ENCODE measurements around the gene ADRB2.

Gene ADRB2

GRCh38 chr5:148861088-148861487 lies 34.7 kb downstream of the ADRB2 start:
- ATAC-seq: no peak

GRCh38 chr5:148861696-148862095 lies 35.3 kb downstream of the ADRB2 start:
- ATAC-seq: no peak
- TF ChIP-seq ZNF70 (CRISPR knock-in tag; IDR thresholded peaks at IDR 0.05) (no peak), ARNTL (CRISPR knock-in tag; IDR thresholded peaks at IDR 0.05; ENCODE audit: borderline replicate concordance, low read depth) (no peak), ZFP30 (CRISPR knock-in tag; IDR thresholded peaks at IDR 0.05) (no peak), BACH2 (CRISPR knock-in tag; IDR thresholded peaks at IDR 0.05; ENCODE audit: borderline replicate concordance) (no peak), CSDC2 (CRISPR knock-in tag; IDR thresholded peaks at IDR 0.05) (no peak), ESRRG (CRISPR knock-in tag; IDR thresholded peaks at IDR 0.05) (no peak), CSRNP3 (CRISPR knock-in tag; IDR thresholded peaks at IDR 0.05) (no peak), POU6F1 (CRISPR knock-in tag; IDR thresholded peaks at IDR 0.05; ENCODE audit: borderline replicate concordance, low read depth) (no peak), SNAI2 (CRISPR knock-in tag; IDR thresholded peaks at IDR 0.05) (no peak), OSR1 (CRISPR knock-in tag; IDR thresholded peaks at IDR 0.05) (no peak), PPARA (CRISPR knock-in tag; IDR thresholded peaks at IDR 0.05; ENCODE audit: borderline replicate concordance) (no peak)

More at GRCh38 chr5:148861088-148861487, 34.7 kb downstream of the ADRB2 start:
- TF ChIP-seq ISL1 (CRISPR knock-in tag; IDR thresholded peaks at IDR 0.05) (no peak), PATZ1 (CRISPR knock-in tag; IDR thresholded peaks at IDR 0.05; ENCODE audit: borderline replicate concordance) (no peak), RARB (CRISPR knock-in tag; IDR thresholded peaks at IDR 0.05) (no peak), SNAI2 (CRISPR knock-in tag; IDR thresholded peaks at IDR 0.05) (no peak), POU6F1 (CRISPR knock-in tag; IDR thresholded peaks at IDR 0.05; ENCODE audit: borderline replicate concordance, low read depth) (no peak), CSDC2 (CRISPR knock-in tag; IDR thresholded peaks at IDR 0.05) (no peak), BACH2 (CRISPR knock-in tag; IDR thresholded peaks at IDR 0.05; ENCODE audit: borderline replicate concordance) (no peak), ARNTL (CRISPR knock-in tag; IDR thresholded peaks at IDR 0.05; ENCODE audit: borderline replicate concordance, low read depth) (no peak), ZFP30 (CRISPR knock-in tag; IDR thresholded peaks at IDR 0.05) (no peak), ZFP3 (CRISPR knock-in tag; IDR thresholded peaks at IDR 0.05) (no peak), TOX (CRISPR knock-in tag; IDR thresholded peaks at IDR 0.05; ENCODE audit: borderline replicate concordance) (no peak), GLIS3 (CRISPR knock-in tag; IDR thresholded peaks at IDR 0.05) (no peak), ESRRG (CRISPR knock-in tag; IDR thresholded peaks at IDR 0.05) (no peak), TSHZ2 (CRISPR knock-in tag; IDR thresholded peaks at IDR 0.05) (no peak), TCF4 (CRISPR knock-in tag; IDR thresholded peaks at IDR 0.05; ENCODE audit: borderline replicate concordance) (no peak), CSRNP3 (CRISPR knock-in tag; IDR thresholded peaks at IDR 0.05) (no peak)
